ENCODE data around the gene ZNF853. TPM values are rescaled to one million over a fixed set of nuclear protein-coding genes. Genes with fewer than 3 reads are reported as not detected.
A peak's percentile ranks its signal among the peaks of the same experiment; 100 is the strongest.

Gene ZNF853
- total and polyA plus RNA-seq, 10 of the 15 experiments (the other 5 are each of a cell fraction or from before 2014, with no cell fraction given) = 0.04 to 0.26 (median 0.05) TPM; not detected in 4

- TF ChIP-seq ETV6 (conservative IDR thresholded peaks at IDR 0.05 in 1 of 2, IDR thresholded peaks at IDR 0.05 in 1 of 2; ENCODE audit: borderline replicate concordance in 1 of 2, low read depth in 1 of 2) (0 out of 4 replicates have a peak, but pooled peaks of 1 of the 2 experiments have one; percentile 30), TBL1XR1 (IDR thresholded peaks at IDR 0.05; ENCODE audit: low read depth, low read length) (no peak), SPI1 (IDR thresholded peaks at IDR 0.05; ENCODE audit: borderline replicate concordance, insufficient read depth, low read depth, low read length) (0 out of 2 replicates have a peak, but pooled peaks have one; percentile 33), ZNF207 (IDR thresholded peaks at IDR 0.05; ENCODE audit: borderline replicate concordance) (no peak), ATF7 (IDR thresholded peaks at IDR 0.05; ENCODE audit: low read depth) (0 out of 2 replicates have a peak, but pooled peaks have one; percentile 21), HSF1 (IDR thresholded peaks at IDR 0.05; ENCODE audit: low read depth, low read length) (no peak), KLF5 (IDR thresholded peaks at IDR 0.05; ENCODE audit: partially characterized antibody) (peak; percentile 49), CEBPB (IDR thresholded peaks at IDR 0.05; ENCODE audit: borderline replicate concordance in 1 of 2, low read depth in 2 of 2, low read length in 2 of 2) (no peak), ZNF274 (IDR thresholded peaks at IDR 0.05; ENCODE audit: insufficient read depth, insufficient read length) (no peak), FOXM1 (IDR thresholded peaks at IDR 0.05; ENCODE audit: low read depth, low read length) (no peak), IKZF1 (conservative IDR thresholded peaks at IDR 0.05) (peak; percentile 77), E2F4 (IDR thresholded peaks at IDR 0.05; ENCODE audit: low read depth, low read length) (peak; percentile 35; the same call in 1 of the 2 replicates), EP300 (IDR thresholded peaks at IDR 0.05; ENCODE audit: borderline replicate concordance in 1 of 2, control insufficient read depth in 1 of 2, low read depth in 2 of 2, low read length in 2 of 2) (no peak; a peak in 1 of 4 replicates), CHD4 (IDR thresholded peaks at IDR 0.05) (no peak), USF1 (IDR thresholded peaks at IDR 0.05; ENCODE audit: borderline replicate concordance, extremely low read length, insufficient read depth, low read depth, low read length) (no peak), HDAC2 (IDR thresholded peaks at IDR 0.05) (no peak), CTCF (IDR thresholded peaks at IDR 0.05 in 2 of 3, conservative IDR thresholded peaks at IDR 0.05 in 1 of 3; ENCODE audit: control insufficient read depth in 2 of 3, extremely low read depth in 1 of 3, insufficient read depth in 1 of 3, low read depth in 3 of 3, low read length in 3 of 3) (no peak), NFIC (IDR thresholded peaks at IDR 0.05; ENCODE audit: low read depth, low read length) (no peak), NFYA (IDR thresholded peaks at IDR 0.05; ENCODE audit: borderline replicate concordance, low read depth, low read length) (no peak), NKRF (conservative IDR thresholded peaks at IDR 0.05) (peak; percentile 35; the same call in 1 of the 2 replicates)
Observed at GRCh38 chr7:6577369-6578113, 37.9 kb upstream of the ZNF853 start, which contains the start of gene ZDHHC4 (continued).
